GM19025 (cell line): ENCODE data around the gene GJB2.

Experiments
- ATAC-seq: cut with Tn5 transposase; IDR thresholded peaks from one replicate; pipeline ENCODE4 v1.9.1; 2021; ENCODE audit warnings: mild to moderate bottlenecking, low read depth, moderate library complexity; ENCODE audit not compliant: unreplicated experiment

GJB2 gene

DNA sequence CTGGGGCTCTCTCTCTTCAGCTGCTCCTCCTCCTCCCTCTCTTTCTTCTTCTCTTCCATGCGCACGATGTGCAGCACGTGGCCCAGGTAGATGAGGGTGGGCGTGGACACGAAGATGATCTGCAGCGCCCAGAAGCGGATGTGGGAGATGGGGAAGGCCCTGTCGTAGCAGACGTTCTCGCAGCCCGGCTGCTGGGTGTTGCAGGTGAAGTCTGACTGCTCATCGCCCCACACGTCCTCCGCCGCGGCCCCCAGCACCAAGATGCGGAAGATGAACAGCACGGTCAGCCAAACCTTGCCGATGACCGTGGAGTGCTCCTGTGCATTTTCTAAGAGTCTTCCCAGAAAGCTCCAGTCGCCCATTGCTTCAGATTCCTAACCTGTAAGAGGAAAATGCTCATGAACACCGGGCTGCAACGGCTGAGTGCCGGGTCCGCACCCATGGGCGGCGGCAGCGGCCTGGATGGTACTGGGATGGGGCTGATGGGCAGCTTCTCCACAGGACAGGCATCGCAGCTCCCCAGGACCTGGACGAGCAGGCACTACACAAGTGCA is 49.7 kb downstream of the GJB2 start:
- ATAC-seq: no peak

DNA sequence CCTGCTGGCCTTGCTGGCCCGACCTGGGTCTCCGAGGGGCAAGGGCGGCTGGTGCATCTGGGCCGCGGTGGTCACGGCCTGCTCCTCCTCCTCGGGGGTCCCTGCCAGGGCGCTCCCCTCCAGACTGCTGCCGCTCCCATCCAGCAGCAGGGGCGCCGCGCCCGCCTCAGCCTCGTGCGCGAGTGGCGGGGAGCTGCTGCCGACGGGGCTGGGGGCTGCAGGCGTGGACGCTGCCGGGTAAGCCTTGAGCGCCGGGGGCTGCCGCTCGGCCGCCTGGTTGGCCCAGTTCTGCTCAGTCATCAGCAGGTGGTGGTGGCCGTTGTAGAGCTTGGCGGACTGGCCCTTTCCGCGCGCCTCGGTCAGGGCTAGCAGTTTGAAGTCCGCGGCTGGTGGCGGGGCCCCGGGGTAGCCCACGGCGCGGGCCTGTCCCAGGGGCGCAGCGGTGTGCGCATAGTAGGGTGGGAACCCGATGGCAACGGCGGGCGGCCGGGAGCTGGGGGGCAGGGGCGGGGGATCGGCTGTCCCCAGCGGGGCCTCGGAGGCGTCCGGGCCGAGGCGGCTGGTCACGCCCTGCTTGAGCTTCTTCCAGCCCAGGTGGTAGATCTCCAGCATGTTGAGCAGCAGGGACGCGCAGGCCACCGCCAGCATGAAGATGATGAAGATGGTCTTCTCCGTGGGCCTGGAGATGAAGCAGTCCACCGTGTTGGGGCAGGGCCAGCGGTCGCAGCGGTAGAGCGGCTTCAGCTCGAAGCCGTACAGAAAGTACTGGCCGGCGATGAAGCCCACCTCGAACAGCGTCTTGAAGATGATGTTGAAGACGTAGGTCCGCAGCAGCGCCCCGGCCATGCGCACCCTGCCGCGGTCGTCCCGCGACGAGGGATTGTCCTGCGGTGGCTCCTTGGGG is 50.5 kb downstream of the GJB2 start:
- ATAC-seq: no peak

DNA sequence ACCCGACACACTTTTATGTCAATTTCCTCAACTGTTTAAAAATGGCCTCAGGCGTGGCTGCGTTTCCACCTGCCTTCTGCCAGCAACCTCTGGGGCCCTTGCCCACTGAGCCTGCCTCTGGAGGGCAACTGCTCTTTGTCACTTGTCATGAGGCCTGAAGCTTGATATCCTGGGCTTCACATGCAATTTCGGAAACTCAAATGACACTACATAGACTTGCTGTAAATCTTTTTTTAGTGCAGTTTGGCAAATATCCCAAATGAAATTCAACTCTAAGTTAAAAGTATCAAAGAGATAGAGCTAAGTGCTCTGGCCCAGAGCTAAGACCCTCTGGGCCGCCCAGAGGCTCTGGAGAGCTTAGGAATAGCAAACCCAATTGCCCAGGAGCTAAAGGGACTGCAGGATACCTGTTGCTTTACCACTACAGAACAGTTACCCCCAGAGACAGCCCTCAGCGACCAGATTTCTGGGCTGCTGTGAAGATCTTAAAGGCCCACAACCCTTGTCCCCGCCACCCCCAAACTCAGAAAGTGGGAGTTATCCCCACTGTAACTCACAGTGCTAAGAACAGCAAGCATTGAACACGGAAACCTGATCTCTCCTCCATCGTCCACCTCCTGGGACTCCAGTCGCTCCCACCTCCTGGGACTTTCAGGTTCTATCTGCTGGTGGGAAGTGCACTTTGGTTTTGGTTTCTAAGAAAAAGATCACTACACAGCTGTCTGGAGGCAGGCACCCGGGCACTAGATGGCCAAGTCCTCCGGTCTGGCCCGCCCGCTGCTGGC is 51.3 kb downstream of the GJB2 start:
- ATAC-seq: no peak

- ATAC-seq: no peak
Measured at GRCh38 chr13:20140487-20140886, 52.3 kb downstream of the GJB2 start.

DNA sequence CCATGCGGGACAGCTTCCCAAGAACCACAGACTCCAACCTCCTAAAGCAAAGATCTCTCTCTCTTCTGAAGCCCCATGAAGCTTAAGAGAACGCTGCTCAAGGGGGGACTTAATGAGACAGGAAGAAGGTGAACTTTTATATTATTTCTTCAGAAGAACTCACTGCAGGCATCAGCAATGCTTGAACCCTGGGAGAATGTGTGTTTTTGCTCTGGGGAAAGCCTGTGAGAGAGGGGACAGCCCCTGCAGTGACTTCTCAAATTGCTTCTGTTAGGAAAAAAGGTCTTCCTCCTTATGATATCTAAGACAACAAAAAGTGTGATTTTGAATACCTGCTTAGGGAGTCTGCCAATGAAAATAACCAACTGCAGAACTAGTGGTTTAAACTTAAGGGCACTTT is 54.9 kb downstream of the GJB2 start:
- no peak for ATAC-seq
